K562 (cell line): ENCODE data around the gene CXXC1. TPM values are rescaled to one million over a fixed set of nuclear protein-coding genes. Genes with fewer than 3 reads are reported as not detected.

Experiments used
- CHD1 ChIP-seq: fragments of 200-600 bp; sonication (generic); IDR thresholded peaks from one replicate; pipeline ENCODE4 v1.6.1; 2012; ENCODE audit warnings: mild to moderate bottlenecking, moderate library complexity, low read length, inconsistent platforms
- DIDO1 ChIP-seq: fragments of 450-650 bp; IDR thresholded peaks from 2 replicates; pipeline ENCODE4 v1.6.1; 2016; ENCODE audit warnings: low read depth, missing biosample characterization, missing genetic modification characterization
- ESRRB ChIP-seq: fragments of 250-450 bp; sonication (Bioruptor Pico); IDR thresholded peaks from 2 replicates; pipeline ENCODE4 v1.5.0; 2020; ENCODE audit warnings: mild to moderate bottlenecking, moderate library complexity, borderline replicate concordance
- FOS ChIP-seq: IDR thresholded peaks from 3 replicates; pipeline ENCODE4 v1.6.1; 2011; ENCODE audit not compliant: insufficient read length; ENCODE audit errors: extremely low read depth
- FOXK2 ChIP-seq, 2 experiments: fragments of 450-650 bp; IDR thresholded peaks in 1 of 2; conservative IDR thresholded peaks in 1 of 2; 2 replicates each; pipeline ENCODE4 v1.6.1; 2016; ENCODE audit warnings: low read depth in 2 of 2, mild to moderate bottlenecking in 1 of 2
- IFI16 ChIP-seq: fragments of 250-450 bp; sonication (Bioruptor Pico); IDR thresholded peaks from 2 replicates; pipeline ENCODE4 v2.1.2; 2022; ENCODE audit warnings: mild to moderate bottlenecking, inconsistent platforms
- MXD1 ChIP-seq: fragments of 250-450 bp; sonication (Bioruptor Pico); IDR thresholded peaks from 2 replicates; pipeline ENCODE4 v1.8.0; 2021; ENCODE audit warnings: borderline replicate concordance, mild to moderate bottlenecking, moderate library complexity; ENCODE audit not compliant: poor library complexity, severe bottlenecking
- NCOA1 ChIP-seq: fragments of 450-650 bp; IDR thresholded peaks from 2 replicates; pipeline ENCODE4 v1.6.1; 2016; ENCODE audit warnings: low read depth
- NFE2 ChIP-seq: IDR thresholded peaks from 2 replicates; pipeline ENCODE4 v1.6.1; 2014; ENCODE audit warnings: antibody characterized with exemption, low read depth
- NR2C1 ChIP-seq, 2 experiments: fragments of 450-650 bp; IDR thresholded peaks; 2 replicates each; pipeline ENCODE4 v1.6.1; 2017; ENCODE audit warnings: mild to moderate bottlenecking in 2 of 2, antibody characterized with exemption in 1 of 2, inconsistent platforms in 1 of 2, missing compliant biosample characterization in 1 of 2, missing genetic modification characterization in 1 of 2
- PRMT5 ChIP-seq: sonication (generic); formaldehyde crosslinking; IDR thresholded peaks from 2 replicates; pipeline ENCODE4 v1.5.0; 2020; ENCODE audit warnings: missing genetic modification reagents
- PRPF4 ChIP-seq: fragments of 200-400 bp; formaldehyde crosslinking; IDR thresholded peaks from one replicate; pipeline ENCODE4 v1.6.1; 2017; ENCODE audit warnings: low read length, low read depth, mild to moderate bottlenecking; ENCODE audit not compliant: insufficient read depth, poor library complexity, severe bottlenecking
- RBBP5 ChIP-seq: fragments of 200-600 bp; sonication (generic); IDR thresholded peaks from 2 replicates; pipeline ENCODE4 v1.6.1; 2012; ENCODE audit warnings: borderline replicate concordance, mild to moderate bottlenecking, low read length, control low read depth, inconsistent platforms; ENCODE audit not compliant: insufficient read depth, poor library complexity, severe bottlenecking
- SAFB2 ChIP-seq: fragments of 200-400 bp; formaldehyde crosslinking; IDR thresholded peaks from 2 replicates; pipeline ENCODE4 v1.6.1; 2018; ENCODE audit warnings: borderline replicate concordance, low read length, low read depth, moderate library complexity; ENCODE audit not compliant: severe bottlenecking
- SIN3B ChIP-seq: fragments of 450-650 bp; IDR thresholded peaks from 2 replicates; pipeline ENCODE4 v1.6.1; 2017; ENCODE audit warnings: low read depth, mild to moderate bottlenecking, moderate library complexity
- SRSF3 ChIP-seq: fragments of 200-400 bp; formaldehyde crosslinking; IDR thresholded peaks from 2 replicates; pipeline ENCODE4 v1.6.1; 2016; ENCODE audit warnings: mild to moderate bottlenecking, low read length, moderate library complexity; ENCODE audit not compliant: insufficient read depth
- TSHZ1 ChIP-seq: fragments of 250-450 bp; sonication (Bioruptor Pico); IDR thresholded peaks from 2 replicates; pipeline ENCODE4 v1.4.0; 2020; ENCODE audit warnings: mild to moderate bottlenecking, moderate library complexity
- ZEB2 ChIP-seq: fragments of 450-650 bp; IDR thresholded peaks from 2 replicates; pipeline ENCODE4 v1.6.1; 2016
- ZFP30 ChIP-seq: fragments of 250-450 bp; sonication (Bioruptor Pico); IDR thresholded peaks from 2 replicates; pipeline ENCODE4 v1.8.0; 2022; ENCODE audit warnings: moderate library complexity, mild to moderate bottlenecking, inconsistent platforms, borderline replicate concordance
- ZNF695 ChIP-seq: fragments of 450-650 bp; formaldehyde crosslinking; IDR thresholded peaks from 2 replicates; pipeline ENCODE4 v1.4.0; 2020; ENCODE audit warnings: mild to moderate bottlenecking, moderate library complexity
- polyA plus RNA-seq, 8 experiments: library from polyadenylated mRNA; depleted of rRNA in 4 of 8; stranded (reverse) in 5 of 8; unstranded in 3 of 8; fragments of >200 nt; fragmentation: Nextera tagmentation in 2 of 8; fragmentation: Illumina TruSeq in 1 of 8; extraction: Ambion mirVana in 2 of 8; extraction: Trizol in 1 of 8; gene quantifications; 2 replicates each; pipeline versions ENCODE4 v1.2.1 to v1.2.3, GENCODE V29; 2011 to 2014; ENCODE audit warnings: inconsistent platforms in 1 of 8, missing spikeins in 1 of 8
- total RNA-seq, 7 experiments: library from RNA; depleted of rRNA in 6 of 7; stranded (reverse); fragments of >200 nt in 6 of 7; fragmentation: Illumina TruSeq in 2 of 7; extraction: Trizol in 2 of 7; gene quantifications; 2 replicates each; pipeline versions ENCODE4 v1.2.1 to v1.2.3, GENCODE V29; 2011 to 2021; ENCODE audit warnings: low replicate concordance in 1 of 7
- TF ChIP-seq, protein P1 (sequence below): fragments of 450-650 bp; formaldehyde crosslinking; IDR thresholded peaks from 2 replicates; pipeline ENCODE4 v1.4.0; 2022; ENCODE audit warnings: missing genetic modification characterization
- TF ChIP-seq, protein P2 (sequence below): sonication (generic); formaldehyde crosslinking; IDR thresholded peaks from 2 replicates; pipeline ENCODE4 v1.8.0; 2022; ENCODE audit warnings: mild to moderate bottlenecking, missing genetic modification reagents

Gene CXXC1
- total and polyA plus RNA-seq, 9 of the 15 experiments (the other 6 are each of a cell fraction or from before 2014, with no cell fraction given), result 3.4 to 81.0 (median 34.1) TPM

DNA sequence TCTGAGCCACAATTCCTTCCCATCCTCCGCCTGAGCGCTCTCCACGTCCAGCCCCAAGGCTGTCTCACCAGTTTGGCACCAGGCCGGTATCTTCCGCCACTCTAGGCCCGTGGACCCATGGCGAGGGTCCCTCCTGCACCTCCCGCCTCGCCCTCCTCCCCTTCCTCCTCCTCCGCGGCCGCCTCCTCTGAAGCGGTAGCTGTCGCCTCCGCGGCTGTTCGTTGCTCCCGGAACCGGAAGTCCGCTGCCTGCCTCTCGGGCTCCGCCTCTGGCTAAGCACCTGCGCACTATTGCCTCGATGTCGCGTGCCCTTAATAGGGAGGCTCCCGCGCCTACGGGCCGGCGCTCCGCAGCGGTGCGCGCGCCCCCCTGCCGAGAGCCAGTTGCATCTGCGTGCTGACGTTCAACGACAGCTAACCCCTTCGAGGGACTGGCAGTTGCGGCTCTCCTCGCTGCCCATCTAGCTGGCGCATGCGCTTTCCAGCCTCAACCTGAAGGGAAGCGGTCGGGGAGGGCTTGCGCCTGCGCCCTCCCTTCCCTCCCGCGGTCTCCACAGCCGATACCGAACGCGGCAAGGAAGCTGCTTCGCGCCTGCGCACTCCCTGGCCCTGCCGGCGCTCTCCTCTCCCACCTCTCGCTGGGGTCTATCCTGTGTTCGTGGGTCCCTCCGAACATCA is 6.1 kb downstream of the CXXC1 start, which contains the start of gene MBD1 (continued):
- TF ChIP-seq TSHZ1 (CRISPR knock-in tag) (no peak), RBBP5 (peak; percentile 34), ESRRB (no peak), FOS (no peak), FOXK2 (conservative IDR thresholded peaks at IDR 0.05 in 1 of 2, IDR thresholded peaks at IDR 0.05 in 1 of 2; ENCODE audit: low read depth in 2 of 2) (peak in 1 of 2 experiments; percentile 17; a peak in 1 of 4 replicates), MXD1 (CRISPR knock-in tag) (no peak), ZFP30 (CRISPR knock-in tag) (no peak), SIN3B (peak; percentile 25; the same call in 1 of the 2 replicates), CHD1 (no peak), DIDO1 (tag) (no peak), SAFB2 (no peak), ZEB2 (no peak), SRSF3 (no peak), PRMT5 (CRISPR knock-in tag) (no peak), NR2C1 (IDR thresholded peaks at IDR 0.05) (peak; percentile 94), NR2C1 (tag; IDR thresholded peaks at IDR 0.05) (peak; percentile 94), NCOA1 (no peak), PRPF4 (no peak), IFI16 (CRISPR knock-in tag) (no peak), ZNF695 (CRISPR knock-in tag) (no peak), NFE2 (no peak)
- TF ChIP-seq, protein P1, sequence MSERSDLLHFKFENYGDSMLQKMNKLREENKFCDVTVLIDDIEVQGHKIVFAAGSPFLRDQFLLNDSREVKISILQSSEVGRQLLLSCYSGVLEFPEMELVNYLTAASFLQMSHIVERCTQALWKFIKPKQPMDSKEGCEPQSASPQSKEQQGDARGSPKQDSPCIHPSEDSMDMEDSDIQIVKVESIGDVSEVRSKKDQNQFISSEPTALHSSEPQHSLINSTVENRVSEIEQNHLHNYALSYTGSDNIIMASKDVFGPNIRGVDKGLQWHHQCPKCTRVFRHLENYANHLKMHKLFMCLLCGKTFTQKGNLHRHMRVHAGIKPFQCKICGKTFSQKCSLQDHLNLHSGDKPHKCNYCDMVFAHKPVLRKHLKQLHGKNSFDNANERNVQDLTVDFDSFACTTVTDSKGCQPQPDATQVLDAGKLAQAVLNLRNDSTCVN (CRISPR knock-in tag), result no peak
- TF ChIP-seq, protein P2, sequence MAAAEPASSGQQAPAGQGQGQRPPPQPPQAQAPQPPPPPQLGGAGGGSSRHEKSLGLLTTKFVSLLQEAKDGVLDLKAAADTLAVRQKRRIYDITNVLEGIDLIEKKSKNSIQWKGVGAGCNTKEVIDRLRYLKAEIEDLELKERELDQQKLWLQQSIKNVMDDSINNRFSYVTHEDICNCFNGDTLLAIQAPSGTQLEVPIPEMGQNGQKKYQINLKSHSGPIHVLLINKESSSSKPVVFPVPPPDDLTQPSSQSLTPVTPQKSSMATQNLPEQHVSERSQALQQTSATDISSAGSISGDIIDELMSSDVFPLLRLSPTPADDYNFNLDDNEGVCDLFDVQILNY, result no peak
